ENCODE measurements around the gene CARMIL3.

GRCh38 chr14:24076302-24076601, 24.4 kb downstream of the CARMIL3 start:
- TF ChIP-seq POLR2A (IDR thresholded peaks at IDR 0.05; ENCODE audit: low read length), result no peak
- TF ChIP-seq GATA1 (IDR thresholded peaks at IDR 0.05; ENCODE audit: low read depth, low read length), result no peak
